HG03342 (cell line): ENCODE data around the gene TMEM269.
"Not testable (repeated sequence)": the region's sequence is repeated elsewhere in the genome, so short reads cannot be mapped to it uniquely, and the experiment has no call there.

ENCODE experiments used
- ATAC-seq: cut with Tn5 transposase; IDR thresholded peaks from one replicate; pipeline ENCODE4 v1.9.1; 2021; ENCODE audit warnings: mild to moderate bottlenecking, moderate library complexity; ENCODE audit not compliant: unreplicated experiment

The TMEM269 gene

GRCh38 chr1:42747125-42747524, 37.7 kb upstream of the TMEM269 start:
- ATAC-seq: no peak

DNA sequence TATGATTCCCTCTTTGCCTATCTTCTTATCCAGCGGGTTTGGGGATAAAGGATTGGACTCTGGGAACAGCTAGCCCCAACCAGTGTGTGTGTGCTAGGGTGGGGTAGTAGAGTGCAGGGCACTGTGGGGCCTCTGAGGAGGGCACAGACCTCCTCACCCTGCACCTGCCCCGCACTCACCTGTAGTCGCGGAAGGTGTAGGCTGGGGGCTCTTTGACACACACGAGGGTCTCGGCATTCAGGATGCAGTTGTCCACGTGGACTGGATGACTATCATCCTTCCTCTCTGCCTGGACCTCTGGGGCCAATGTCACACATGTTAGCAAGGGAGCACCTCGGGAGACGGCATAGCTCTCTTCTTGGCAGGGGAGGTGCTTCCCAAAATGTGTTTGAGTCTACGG, 36.8 kb upstream of the TMEM269 start:
- ATAC-seq: no peak

DNA sequence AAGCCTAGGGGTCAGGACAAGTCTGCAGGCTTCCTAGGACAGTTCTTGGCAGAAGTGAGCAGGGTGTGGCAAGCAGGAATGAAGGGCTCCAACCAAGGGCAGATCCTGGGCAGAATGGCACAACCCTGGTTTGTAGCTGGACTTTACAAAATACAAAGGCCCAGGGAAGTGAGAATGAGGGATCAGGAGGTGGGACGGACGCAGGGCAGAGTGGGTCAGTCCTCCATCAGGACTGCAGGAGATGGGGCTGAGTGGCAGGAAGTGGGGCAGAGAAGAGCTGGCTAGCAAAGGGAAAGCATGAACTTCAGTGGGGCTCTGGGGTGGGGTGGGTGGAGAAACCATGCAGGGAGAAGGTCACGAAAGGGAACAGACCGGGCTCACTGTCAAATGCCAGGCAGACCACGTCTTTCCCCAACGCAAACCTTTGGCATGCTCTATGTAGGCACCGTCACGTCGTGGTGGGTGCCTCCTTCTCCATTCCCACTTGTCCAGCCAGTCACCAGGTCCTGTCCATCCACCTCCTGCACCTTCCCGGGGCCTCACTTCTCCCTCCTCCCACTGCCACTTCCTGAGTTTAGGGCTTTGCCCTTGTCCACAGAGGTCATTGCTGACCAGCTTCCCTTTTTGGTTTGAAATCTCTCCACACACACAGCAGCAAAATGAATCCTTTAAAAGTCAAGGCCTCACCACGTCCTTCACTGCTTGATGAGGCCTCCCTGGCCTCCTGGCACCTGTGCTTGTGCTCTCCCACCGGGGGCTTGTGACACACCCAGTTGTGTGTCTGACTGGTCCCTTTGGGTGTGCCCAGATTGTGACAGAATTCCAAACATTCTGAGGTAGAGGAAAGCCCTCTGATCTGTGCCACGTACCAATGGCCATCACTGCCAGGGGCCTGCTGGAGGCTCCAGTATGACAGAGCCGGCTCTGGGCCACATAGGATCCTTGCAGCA, 36.1 kb upstream of the TMEM269 start:
- ATAC-seq: no peak

- no peak for ATAC-seq
Measured at GRCh38 chr1:42750041-42750440, 34.8 kb upstream of the TMEM269 start.

DNA sequence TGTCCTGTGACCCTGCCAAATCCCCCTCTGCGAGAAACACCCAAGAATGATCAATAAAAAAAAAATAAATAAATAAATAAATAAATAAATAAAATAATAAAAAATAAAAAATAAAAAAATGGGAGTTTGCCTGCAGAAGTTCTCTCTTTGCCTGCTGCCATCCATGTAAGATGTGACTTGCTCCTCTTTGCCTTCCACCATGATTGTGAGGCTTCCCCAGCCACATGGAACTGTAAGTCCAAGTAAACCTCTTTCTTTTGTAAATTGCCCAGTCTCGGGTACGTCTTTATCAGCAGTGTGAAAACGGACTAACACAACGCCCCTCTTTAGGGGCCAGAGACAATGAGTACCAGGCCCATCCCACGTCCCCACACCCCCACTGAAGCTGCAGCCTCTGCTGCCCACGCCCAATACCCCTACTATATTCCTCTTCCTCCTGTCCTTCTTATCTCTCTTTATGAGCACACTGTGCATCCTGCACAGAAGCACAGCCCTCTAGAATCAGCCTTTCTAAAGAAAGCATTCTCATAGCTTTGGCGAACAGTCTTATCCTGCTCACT, 33.2 kb upstream of the TMEM269 start:
- not testable (repeated sequence) for ATAC-seq

DNA sequence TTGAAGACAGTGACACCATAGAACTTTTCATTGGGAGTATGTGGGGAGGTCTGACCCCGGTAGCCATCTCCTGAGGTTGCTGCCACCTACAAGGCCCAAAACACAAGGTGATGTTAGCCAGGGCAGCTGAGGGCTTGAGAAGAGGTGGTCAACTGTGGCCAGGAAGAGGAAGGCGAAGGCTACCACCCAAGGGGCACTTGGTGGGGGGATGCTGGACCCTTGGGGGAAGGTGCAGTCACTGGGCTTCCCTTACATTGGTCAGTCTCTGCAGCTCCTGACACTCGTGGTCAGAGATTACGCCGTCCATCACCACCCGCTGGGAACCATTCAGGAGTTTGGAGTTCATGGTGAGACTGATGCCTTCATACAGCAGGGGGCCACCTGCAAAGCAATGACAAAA, 32.5 kb upstream of the TMEM269 start:
- no peak for ATAC-seq

DNA sequence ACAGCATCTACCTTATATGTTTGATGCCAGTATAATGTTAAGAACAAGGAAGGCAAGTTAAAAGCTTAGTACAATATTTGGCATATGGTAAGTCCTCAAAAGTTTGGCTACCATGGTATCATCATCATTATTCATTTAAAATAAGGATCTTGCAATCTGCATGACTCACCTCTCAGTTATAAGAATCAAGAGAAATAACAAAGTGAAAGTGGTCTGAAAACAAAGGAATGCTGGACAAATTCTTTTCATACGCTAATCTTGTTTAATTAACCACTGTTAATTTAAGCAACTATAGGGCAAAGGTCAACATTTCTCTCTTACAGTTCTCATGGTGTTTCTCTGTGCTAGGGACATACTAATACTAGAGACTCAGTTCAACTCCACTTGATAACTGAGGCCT, 31.7 kb upstream of the TMEM269 start:
- ATAC-seq: no peak

GRCh38 chr1:42756956-42757891, 27.6 kb upstream of the TMEM269 start:
- no peak for ATAC-seq

DNA sequence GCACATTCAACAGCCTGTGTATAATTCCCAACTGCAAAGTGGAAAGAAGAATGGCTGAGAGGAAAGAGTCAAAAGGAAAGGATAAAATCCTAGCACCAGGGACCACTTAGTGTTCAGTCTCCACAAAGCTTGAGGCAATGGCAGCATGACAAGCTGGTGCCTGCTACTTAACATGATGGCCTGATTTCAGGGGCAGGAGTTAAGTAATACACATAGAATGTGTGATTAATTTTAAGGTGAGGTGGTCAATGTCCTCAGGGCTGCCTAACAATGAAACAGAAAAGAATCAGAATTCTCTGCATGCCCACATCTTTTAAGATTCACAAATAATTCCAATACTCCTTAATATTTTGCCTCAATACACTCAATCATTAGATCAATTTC, 26.9 kb upstream of the TMEM269 start:
- ATAC-seq: no peak

- ATAC-seq: no peak
Measured at GRCh38 chr1:42758641-42759040, 26.1 kb upstream of the TMEM269 start.

GRCh38 chr1:42759114-42759513, 25.7 kb upstream of the TMEM269 start:
- no peak for ATAC-seq

DNA sequence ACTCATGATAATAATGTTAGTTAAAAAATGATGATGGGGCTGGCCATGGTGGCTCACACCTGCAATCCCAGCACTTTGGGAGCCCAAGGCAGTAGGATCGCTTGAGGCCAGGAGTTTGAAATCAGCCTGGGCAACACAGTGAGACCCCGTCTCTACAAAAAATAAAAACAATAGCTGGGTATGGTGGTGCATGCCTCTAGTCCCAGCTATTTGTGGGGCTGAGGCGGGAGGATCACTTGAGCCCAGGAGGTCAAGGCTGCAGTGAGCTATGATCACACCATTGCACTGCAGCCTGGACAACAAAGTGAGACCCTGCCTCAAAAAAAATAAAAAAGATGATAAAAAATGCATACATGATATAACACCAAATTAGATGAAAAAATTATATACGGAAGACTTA, 23.2 kb upstream of the TMEM269 start:
- ATAC-seq: no peak

DNA sequence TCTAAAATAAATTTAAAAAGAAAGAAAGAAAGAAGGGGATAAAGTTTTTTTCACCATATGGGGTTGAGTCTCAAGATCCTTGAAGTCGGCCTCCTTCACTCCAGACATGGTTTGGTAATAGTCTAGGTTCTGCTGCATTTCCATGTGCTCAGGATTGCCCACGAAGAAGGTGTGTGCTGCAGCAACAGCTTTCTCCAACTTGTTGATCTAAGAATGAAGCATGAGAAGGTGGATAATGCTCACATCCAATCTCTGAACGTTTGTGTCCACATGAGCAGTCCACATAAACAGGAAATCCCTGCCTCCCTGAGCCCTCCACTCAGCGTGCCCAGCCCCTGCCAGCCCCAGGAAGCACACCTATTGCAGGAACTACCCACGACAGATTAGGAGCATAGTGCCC, 22.5 kb upstream of the TMEM269 start:
- no peak for ATAC-seq

GRCh38 chr1:42765269-42765668, 19.5 kb upstream of the TMEM269 start:
- no peak for ATAC-seq

- peak; percentile 19 for ATAC-seq
Measured at GRCh38 chr1:42765832-42766740, 18.7 kb upstream of the TMEM269 start.

DNA sequence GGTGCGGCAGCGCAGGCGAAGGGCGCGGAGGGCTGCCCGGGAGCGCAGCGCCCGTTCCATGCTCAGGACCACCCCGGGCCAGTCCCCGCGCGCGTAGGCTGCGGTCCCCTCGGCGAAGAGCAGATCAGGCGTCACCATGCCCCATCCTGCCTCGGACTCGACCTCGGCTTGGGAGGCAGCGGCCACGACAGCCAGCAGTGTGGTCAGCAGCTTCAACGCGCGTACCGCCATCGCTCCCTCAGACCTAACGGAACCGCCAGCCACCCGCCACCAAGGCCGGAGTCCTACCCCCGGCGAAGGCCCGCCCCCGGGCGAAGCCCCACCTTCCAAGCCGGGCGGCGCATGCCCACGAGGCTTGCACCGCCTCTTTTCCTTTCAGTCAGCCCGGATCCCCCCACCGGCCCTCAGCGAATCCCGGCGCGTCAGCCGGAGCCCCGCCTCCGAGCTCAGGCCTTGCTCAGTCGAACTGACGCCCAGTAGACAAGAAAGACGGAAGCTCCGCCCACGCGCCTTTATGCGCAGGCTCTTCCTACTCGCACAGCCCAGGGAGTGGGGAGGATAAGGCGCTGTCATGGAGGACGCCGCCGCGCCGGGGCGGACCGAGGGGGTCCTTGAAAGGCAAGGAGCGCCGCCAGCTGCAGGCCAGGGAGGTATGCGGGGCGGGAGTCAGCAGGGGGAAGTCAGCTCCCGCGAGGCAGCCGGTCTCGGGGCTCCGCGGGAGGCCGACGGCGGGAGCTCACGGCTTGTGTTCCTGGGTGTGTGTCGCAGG, 17.9 kb upstream of the TMEM269 start, which contains the start of the genes C1orf50 and P3H1:
C1orf50 (plus strand) TSS at position 509 of the 769 bp plus-strand sequence; CDS start at position 572, 63 bp downstream.
P3H1 (minus strand) TSS at position 288 of the 769 bp plus-strand sequence; CDS start at position 231, 57 bp downstream.
- peak; percentile 88 for ATAC-seq

GRCh38 chr1:42767510-42768000, 17.2 kb upstream of the TMEM269 start:
- peak; percentile 14 for ATAC-seq

GRCh38 chr1:42768172-42768571, 16.6 kb upstream of the TMEM269 start:
- no peak for ATAC-seq

DNA sequence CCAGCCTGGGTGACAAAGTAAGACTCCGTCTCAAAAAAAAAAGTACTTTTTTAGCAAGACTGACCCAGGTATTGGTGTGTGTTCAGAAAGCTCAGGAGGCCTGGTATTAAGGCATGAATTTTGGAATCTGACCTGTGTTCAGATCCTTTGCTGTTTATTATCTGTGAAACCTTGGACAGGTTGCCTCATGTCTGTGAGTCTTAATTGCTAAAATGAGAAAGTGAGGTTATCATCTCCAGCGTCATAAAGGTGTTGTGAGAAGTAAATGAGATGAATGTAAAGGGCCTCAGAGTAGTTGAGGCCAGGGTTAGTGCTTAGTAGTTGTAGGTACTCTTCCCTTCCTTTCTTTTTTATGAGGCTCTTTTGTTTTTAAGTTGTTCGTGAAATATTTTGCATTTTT, 15.0 kb upstream of the TMEM269 start:
- no peak for ATAC-seq
